Fibroblast of the aortic adventitia (primary cell): Measurements from ENCODE around the gene ALDH5A1. TPM values are rescaled to one million over a fixed set of nuclear protein-coding genes. Genes with fewer than 3 reads are reported as not detected.

Experiments
- DNase-seq: peaks from one replicate; pipeline ENCODE4 v3.0.0-alpha.2; 2010; ENCODE audit warnings: low read depth
- H3K4me3 ChIP-seq: 2 replicates; pipeline ENCODE4 v1.5.1; 2011; ENCODE audit warnings: low read depth, mild to moderate bottlenecking, control low read depth, low read length, moderate library complexity
- total RNA-seq: library from RNA; depleted of rRNA; stranded (reverse); fragments of >200 nt; gene quantifications from 2 replicates; pipeline ENCODE4 v1.2.3, GENCODE V29; 2012; ENCODE audit warnings: low replicate concordance
- TF ChIP-seq, protein P1 (sequence below): IDR thresholded peaks from 2 replicates; pipeline ENCODE4 v1.5.1; 2011; ENCODE audit warnings: mild to moderate bottlenecking, low read length, control low read depth, inconsistent platforms; ENCODE audit not compliant: insufficient read depth

Gene ALDH5A1
- total RNA-seq, 1 donor: 0.54 TPM

DNA sequence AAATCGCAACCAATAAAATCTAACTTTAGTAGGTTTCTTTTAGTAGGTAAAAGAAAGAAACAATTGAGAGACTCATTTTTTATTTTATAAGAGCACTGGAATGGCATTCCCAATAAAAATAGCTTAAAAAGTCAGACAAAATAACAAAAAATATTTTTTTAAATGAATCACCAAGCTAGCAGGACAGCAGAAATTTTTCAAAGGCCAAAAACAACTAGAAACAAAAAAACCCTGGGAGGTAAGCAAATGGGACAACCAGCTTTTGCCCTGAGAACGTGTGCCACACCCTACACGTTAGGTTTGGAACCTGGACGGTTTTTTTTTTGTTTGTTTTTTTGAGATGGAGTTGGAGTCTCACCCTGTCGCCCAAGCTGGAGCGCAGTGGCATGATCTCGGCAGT is 25.0 kb upstream of the ALDH5A1 start:
- DNase-seq: no peak
- no peak overlapping the region for H3K4me3 ChIP-seq
- TF ChIP-seq, protein P1, sequence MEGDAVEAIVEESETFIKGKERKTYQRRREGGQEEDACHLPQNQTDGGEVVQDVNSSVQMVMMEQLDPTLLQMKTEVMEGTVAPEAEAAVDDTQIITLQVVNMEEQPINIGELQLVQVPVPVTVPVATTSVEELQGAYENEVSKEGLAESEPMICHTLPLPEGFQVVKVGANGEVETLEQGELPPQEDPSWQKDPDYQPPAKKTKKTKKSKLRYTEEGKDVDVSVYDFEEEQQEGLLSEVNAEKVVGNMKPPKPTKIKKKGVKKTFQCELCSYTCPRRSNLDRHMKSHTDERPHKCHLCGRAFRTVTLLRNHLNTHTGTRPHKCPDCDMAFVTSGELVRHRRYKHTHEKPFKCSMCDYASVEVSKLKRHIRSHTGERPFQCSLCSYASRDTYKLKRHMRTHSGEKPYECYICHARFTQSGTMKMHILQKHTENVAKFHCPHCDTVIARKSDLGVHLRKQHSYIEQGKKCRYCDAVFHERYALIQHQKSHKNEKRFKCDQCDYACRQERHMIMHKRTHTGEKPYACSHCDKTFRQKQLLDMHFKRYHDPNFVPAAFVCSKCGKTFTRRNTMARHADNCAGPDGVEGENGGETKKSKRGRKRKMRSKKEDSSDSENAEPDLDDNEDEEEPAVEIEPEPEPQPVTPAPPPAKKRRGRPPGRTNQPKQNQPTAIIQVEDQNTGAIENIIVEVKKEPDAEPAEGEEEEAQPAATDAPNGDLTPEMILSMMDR: no peak

DNA sequence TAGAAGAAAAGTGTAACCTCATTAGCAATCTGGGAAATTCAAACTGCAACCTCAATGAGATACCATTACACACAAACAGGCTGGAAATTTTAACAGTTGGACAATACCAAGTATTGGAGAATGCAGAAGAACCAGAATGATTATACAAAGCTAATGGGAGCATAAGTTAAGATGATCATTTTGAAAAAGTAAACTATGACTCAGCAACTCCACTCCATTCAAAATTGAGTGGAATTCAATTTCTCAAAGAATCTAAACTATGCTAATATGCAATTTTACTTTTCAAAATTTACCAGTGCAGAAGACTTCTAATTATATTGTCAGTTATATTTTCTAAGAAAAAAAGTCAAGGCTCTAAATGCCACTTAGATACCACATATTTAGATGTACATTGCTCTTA is 22.6 kb upstream of the ALDH5A1 start:
- DNase-seq: no peak
- no peak overlapping the region for H3K4me3 ChIP-seq
- TF ChIP-seq, protein P1: no peak

DNA sequence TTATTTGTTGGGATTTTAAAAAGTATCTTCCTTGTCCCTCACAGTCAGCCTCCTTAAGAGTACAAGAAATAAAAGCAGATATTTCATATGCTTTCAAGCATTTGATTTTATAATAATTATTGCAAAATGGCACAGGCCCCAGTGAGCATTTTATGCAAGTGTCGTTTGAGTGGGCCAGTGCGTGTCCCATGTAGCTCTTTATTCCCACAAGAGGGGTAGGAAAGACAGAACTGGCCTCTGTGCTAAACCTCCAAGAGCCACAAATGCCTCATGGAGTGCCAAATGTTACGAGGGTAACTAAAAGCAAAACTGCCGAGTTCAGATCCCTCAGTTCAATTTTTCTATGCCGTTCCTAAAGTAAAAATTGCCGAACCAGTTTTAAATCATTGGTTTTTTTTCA is 18.1 kb upstream of the ALDH5A1 start:
- TF ChIP-seq, protein P1: no peak
- DNase-seq: no peak
- H3K4me3 ChIP-seq: no peak overlapping the region

DNA sequence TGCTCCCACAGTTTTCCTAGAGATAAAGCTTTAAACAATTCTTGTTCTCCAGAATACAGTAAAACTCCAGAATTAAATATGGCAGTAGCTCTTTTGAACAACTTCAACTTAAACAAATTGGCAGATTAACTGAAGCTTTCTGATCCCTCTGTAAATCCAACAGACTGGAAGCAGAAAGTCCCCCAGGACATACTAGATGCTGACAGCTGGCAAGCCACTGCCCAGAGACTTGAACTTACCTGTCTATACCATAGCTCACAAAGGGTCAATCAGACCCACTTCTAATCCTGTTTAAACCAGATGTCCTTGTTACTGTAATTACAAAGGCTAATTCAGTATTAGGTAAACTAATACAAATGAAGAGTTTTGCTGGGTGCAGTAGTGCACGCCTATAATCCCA is 17.7 kb upstream of the ALDH5A1 start:
- DNase-seq: no peak
- TF ChIP-seq, protein P1: no peak
- no peak overlapping the region for H3K4me3 ChIP-seq

DNA sequence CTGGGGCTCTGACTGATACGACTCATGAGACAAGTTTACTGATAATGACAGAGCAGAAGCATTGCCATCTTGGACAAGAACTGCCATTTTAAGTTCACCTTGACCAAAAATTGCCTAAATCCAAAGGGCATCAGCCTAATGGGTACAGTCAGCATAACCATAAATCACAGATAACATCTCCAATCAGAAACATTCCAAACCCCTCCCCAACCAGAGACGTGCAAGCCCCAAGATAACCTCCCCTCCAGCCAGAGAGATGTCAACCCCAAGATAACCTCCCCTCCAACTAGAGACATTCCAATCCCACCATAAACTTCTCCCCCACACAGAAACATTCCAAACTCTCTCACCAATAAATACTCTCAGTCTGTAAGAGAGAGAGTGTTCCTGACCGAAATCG is 15.9 kb upstream of the ALDH5A1 start:
- DNase-seq: no peak
- H3K4me3 ChIP-seq: no peak overlapping the region
- TF ChIP-seq, protein P1: no peak

DNA sequence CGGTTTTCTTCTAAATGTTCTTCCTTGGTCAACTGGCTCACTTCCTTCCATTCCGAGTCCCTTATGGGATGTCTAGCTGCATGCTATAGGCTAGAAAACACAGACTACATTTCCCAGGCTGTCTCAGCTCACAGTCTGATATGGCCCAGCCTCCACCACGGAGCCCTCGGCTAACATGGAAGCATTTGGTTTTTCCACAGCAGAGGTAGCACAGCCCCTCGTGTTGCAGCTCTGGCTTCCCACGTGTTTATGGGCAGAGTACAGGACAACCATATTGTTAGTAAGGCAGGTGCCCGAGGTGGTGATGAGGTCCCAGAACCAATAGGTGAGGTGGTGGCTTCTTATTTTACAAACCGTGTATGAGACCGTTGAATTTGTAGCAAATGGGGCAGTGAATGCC is 14.1 kb upstream of the ALDH5A1 start:
- H3K4me3 ChIP-seq: no peak overlapping the region
- TF ChIP-seq, protein P1: no peak
- DNase-seq: no peak

DNA sequence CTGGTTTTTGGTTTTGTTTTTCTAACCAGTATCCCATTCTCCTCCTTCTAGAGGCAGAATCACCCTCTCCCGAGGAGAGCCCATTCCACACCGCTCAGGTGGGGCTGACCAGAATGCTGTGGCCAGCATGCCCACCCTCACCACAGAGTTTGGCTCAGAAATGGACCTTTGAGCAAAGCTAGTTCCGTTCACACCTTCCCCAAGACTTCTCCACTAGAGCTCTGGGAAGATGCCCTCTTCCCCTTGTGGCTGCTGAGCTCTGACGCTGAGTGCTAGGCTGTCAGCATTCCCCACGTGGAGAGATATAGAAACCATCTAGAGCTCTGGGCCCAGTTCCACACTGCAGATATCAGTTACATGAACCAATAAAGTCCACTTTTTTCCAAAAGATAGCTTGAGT is 13.3 kb upstream of the ALDH5A1 start:
- no peak overlapping the region for H3K4me3 ChIP-seq
- no peak for DNase-seq
- TF ChIP-seq, protein P1: no peak
